Peyer's patch (tissue), 4 donors: ENCODE measurements around the gene CXCL5. TPM values are rescaled to one million over a fixed set of nuclear protein-coding genes. Genes with fewer than 3 reads are reported as not detected.

Experiments
- DNase-seq, 3 donors: peaks; one replicate each; pipeline ENCODE4 v3.0.0-alpha.2; 2017 to 2019
- H3K27ac ChIP-seq, 4 donors: fragments of 200-600 bp; sonication (generic); one replicate each; pipeline ENCODE4 v1.5.1; 2016 to 2019
- H3K27me3 ChIP-seq, 2 donors: fragments of 200-600 bp; sonication (generic); one replicate each; pipeline ENCODE4 v1.5.1; 2019
- H3K36me3 ChIP-seq, 3 donors: fragments of 200-600 bp; sonication (generic); one replicate each; pipeline ENCODE4 v1.5.1; 2016 to 2019
- H3K4me1 ChIP-seq, 4 donors: fragments of 200-600 bp; sonication (generic); one replicate each; pipeline ENCODE4 v1.5.1; 2016 to 2019
- H3K4me3 ChIP-seq, 4 donors: fragments of 200-600 bp; sonication (generic); 1 replicate in 3 of 4; 2 replicates in 1 of 4; pipeline ENCODE4 v1.5.1; 2016 to 2019; ENCODE audit warnings: mild to moderate bottlenecking in 1 of 4
- H3K9me3 ChIP-seq, 4 donors: fragments of 200-600 bp; sonication (generic); one replicate each; pipeline ENCODE4 v1.5.1; 2016 to 2019; ENCODE audit warnings: mild to moderate bottlenecking in 1 of 4
- CTCF ChIP-seq, 6 experiments: fragments of 450-650 bp in 4 of 6; fragments of 200-600 bp in 2 of 6; sonication (generic) in 1 of 6; IDR thresholded peaks; one replicate each; pipeline ENCODE4 v1.5.1; 2017 to 2019; ENCODE audit warnings: antibody characterized with exemption in 6 of 6, mild to moderate bottlenecking in 3 of 6, moderate library complexity in 1 of 6
- POLR2A ChIP-seq, 2 donors: fragments of 450-650 bp; IDR thresholded peaks; one replicate each; pipeline ENCODE4 v1.5.1; 2017; ENCODE audit warnings: antibody characterized with exemption in 2 of 2, mild to moderate bottlenecking in 2 of 2, moderate library complexity in 2 of 2
- total RNA-seq, 4 donors: library from RNA; depleted of rRNA; stranded (reverse); fragments of >200 nt; gene quantifications; one replicate each; pipeline ENCODE4 v1.1.0, GENCODE V29; 2016

The CXCL5 gene
- total RNA-seq, 4 donors from 2014 or later: not detected

- Histone ChIP-seq H3K4me1 (no peaks in the 10 kb centered on the region), H3K36me3 (no peaks in the 10 kb centered on the region), H3K4me3 (no peak overlapping the region), H3K9me3 (no peaks in the 10 kb centered on the region), H3K27ac (no peak overlapping the region), H3K27me3 (no peaks in the 10 kb centered on the region)
- no peak for TF ChIP-seq CTCF (IDR thresholded peaks at IDR 0.05)
- TF ChIP-seq POLR2A (IDR thresholded peaks at IDR 0.05): no peak
- no peak for DNase-seq
Observed at GRCh38 chr4:73974352-73974751, 24.1 kb downstream of the CXCL5 start.

GRCh38 chr4:73970945-73971344 is 27.5 kb downstream of the CXCL5 start:
- no peak for TF ChIP-seq CTCF (IDR thresholded peaks at IDR 0.05)
- no peak for TF ChIP-seq POLR2A (IDR thresholded peaks at IDR 0.05)
- Histone ChIP-seq H3K27ac (no peak overlapping the region), H3K36me3 (no peaks in the 10 kb centered on the region), H3K4me3 (no peak overlapping the region), H3K4me1 (no peaks in the 10 kb centered on the region), H3K27me3 (no peaks in the 10 kb centered on the region), H3K9me3 (no peaks in the 10 kb centered on the region)
- DNase-seq: no peak

GRCh38 chr4:73970011-73970410 is 28.5 kb downstream of the CXCL5 start:
- DNase-seq: no peak
- TF ChIP-seq CTCF (IDR thresholded peaks at IDR 0.05) (no peak), POLR2A (IDR thresholded peaks at IDR 0.05) (no peak)
- Histone ChIP-seq H3K27ac (no peak overlapping the region), H3K27me3 (no peaks in the 10 kb centered on the region), H3K9me3 (no peaks in the 10 kb centered on the region), H3K4me3 (no peak overlapping the region), H3K4me1 (no peaks in the 10 kb centered on the region), H3K36me3 (no peaks in the 10 kb centered on the region)

- no peak for DNase-seq
- Histone ChIP-seq H3K4me1 (no peaks in the 10 kb centered on the region), H3K4me3 (no peak overlapping the region), H3K9me3 (no peaks in the 10 kb centered on the region), H3K27me3 (no peaks in the 10 kb centered on the region), H3K27ac (no peak overlapping the region), H3K36me3 (no peaks in the 10 kb centered on the region)
- TF ChIP-seq CTCF (IDR thresholded peaks at IDR 0.05) (no peak), POLR2A (IDR thresholded peaks at IDR 0.05) (no peak)
Observed at GRCh38 chr4:73967866-73968265, 30.6 kb downstream of the CXCL5 start.

- no peaks in the 10 kb centered on the region for H3K36me3 ChIP-seq
- no peak for TF ChIP-seq POLR2A (IDR thresholded peaks at IDR 0.05)
- TF ChIP-seq CTCF (IDR thresholded peaks at IDR 0.05): peak in 4 of 6 experiments; percentile 21 to 58 (median 50)
- no peaks in the 10 kb centered on the region for H3K9me3 ChIP-seq
- H3K4me3 ChIP-seq: no peak overlapping the region
- DNase-seq: peak in 2 of 3 donors; percentile 56 to 57
- no peak overlapping the region for H3K27ac ChIP-seq
- no peaks in the 10 kb centered on the region for H3K4me1 ChIP-seq
- H3K27me3 ChIP-seq: no peaks in the 10 kb centered on the region
Observed at GRCh38 chr4:73964862-73965611, 33.4 kb downstream of the CXCL5 start.
